Activated CD4-positive, alpha-beta T cell treated with anti-CD3 and anti-CD28 coated beads, Interleukin-2, amount 50 U/mL, for 24 hours (primary cell): ENCODE results near the gene KRTCAP2.
"Not testable (repeated sequence)": the region's sequence is repeated elsewhere in the genome, so short reads cannot be mapped to it uniquely, and the experiment has no call there.

Experiments used
- DNase-seq, 2 donors: peaks; one replicate each; pipeline ENCODE4 v3.0.0-alpha.2; 2020; ENCODE audit warnings: low read depth in 1 of 2, low spot score in 1 of 2

The KRTCAP2 gene

DNA sequence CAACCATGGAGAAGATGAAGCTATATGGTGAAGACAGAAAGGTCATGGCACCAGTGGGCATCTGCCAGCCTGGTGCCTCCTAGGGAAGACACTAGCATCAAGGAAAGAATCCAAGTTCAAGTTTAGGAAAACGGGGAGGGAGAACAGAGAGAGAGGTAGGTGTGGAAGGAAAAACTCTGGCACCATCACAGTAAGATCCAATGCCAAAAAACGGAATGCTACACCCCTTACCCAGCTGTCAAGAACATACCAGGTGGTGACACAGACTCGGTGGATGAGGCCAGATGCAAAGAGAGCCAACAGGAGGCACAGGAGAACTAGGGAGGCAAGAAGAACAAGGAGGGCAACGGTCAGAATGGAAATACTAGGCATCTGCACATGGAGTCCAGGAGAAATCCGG lies 3.6 kb downstream of the KRTCAP2 start:
- no peak for DNase-seq

DNA sequence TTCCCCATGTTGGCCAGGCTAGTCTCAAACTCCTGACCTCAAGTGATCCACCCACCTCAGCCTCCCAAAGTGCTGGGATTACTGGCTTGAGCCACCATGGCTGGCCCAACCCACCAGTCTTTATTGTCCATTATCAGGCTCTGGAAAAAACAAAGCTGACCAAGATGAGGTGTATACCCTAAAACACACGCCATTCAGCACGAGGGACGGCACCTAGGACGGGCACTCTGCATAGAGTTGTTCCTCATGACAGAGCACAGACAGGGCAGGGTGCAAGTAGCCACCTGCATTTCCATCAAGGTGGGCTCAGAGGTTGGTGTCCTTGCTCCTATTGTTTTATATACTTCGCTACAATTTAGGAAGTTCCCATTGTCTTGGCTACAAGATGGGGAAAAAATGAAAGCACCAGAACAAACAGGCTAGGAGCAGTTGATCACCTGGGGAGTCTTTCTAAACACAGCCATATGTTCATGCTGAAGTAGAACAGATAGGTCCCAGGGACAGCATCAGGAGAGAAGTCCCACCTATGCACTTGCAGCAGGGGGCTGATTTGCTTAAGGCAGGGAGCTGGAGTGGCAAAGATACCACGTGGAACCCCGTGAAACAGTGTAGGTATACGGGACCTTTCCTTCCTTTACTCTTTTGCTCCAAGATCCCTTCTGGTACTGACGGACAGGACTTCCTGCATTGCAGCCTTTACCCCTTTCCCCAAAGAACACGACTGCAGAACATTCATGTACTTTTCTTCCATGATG lies 4.5 kb downstream of the KRTCAP2 start:
- no peak for DNase-seq

DNA sequence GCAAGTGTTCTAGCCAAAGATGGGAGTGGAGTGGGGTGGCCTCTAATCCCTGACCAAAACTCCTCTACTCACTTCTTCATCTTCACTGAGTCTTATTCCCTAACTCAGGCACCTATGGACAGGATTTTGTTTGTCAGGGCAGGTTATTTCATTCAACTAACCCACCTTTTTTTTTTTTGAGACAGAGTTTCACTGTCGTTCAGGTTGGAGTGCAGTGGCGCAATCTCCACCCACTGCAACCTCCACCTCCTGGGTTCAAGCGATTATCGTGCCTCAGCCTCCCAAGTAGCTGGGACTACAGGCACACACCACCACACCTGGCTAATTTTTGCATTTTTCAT lies 5.0 kb downstream of the KRTCAP2 start:
- not testable (repeated sequence) for DNase-seq

DNA sequence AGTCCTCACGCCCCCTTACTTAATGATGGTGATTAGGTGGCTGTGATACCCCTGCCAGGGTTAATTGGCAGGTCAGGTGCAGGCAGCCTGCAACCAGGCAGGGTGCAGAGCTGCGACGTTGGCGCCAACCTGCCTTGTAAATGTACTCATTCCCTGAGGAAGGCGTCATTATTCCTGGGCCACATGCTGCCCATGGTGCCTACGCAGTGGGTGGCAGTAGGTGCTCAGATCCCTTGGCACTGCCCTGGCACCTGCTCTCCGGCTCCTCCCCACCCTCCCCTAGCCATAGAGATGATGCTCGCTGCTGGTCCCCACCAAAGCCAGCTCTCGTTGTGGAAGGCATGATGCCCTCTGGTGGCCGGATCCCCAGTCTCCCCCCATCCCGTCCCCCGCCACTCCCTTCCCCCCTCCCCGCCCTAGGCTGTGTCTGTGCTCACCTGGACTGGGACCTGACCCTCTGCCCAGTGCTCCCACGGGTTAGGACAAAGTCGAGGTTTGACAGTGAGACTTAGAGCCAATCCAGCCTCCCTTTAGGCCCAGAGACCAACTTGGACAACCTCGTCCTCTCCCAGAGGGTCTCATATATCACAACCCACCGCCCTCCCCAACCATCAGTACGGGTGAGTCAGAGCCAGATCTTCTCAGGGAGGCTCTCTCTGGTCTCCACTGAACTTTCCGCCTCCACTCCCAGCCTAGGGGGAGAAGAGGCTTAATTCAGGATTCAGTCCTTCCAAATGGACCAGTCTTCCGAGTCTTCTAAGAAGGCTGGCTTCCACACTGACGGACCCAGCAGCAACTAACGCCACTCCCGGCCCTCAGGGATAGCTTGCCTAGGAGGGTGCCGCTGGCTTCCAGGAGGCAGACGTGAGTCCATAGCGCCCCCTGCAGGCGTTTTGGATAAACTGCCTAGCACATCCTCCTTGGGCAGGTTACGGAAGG lies 5.7 kb downstream of the KRTCAP2 start:
- peak; percentile 78 to 84 for DNase-seq

DNA sequence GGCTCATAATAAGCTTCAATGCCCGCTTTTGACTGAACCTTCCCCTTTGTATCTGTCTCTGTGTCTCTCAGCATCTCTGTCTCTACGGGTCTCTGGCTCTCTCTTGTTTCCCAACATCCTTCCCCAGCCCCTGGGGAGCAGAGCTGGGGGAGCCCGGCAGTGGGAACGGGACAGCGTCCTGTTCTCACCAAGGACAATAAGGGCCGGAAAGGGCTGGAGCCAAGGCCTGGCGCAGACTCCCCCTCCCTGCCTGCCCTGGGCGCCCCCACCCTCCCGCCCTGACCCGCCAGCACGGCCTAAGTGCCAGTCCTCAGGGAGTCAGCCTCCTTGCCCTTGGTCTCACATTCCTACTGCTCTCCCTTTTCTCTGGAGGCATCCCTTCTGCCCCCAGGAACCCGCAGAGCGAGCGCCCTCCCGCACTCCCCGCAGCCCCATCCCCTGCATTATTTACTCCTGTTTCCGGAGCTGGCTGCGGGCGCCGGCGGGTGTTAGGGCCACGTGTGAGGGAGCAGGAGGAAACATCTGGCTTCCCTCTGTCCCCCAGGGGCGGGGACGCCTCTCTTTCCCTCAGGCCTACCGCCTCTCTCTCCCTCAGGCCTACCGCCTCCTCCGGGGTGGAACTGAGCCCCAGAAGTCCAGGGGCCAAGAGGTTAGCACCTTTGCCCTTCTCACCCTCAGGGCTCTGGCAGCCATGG lies 6.5 kb downstream of the KRTCAP2 start:
- DNase-seq: no peak

DNA sequence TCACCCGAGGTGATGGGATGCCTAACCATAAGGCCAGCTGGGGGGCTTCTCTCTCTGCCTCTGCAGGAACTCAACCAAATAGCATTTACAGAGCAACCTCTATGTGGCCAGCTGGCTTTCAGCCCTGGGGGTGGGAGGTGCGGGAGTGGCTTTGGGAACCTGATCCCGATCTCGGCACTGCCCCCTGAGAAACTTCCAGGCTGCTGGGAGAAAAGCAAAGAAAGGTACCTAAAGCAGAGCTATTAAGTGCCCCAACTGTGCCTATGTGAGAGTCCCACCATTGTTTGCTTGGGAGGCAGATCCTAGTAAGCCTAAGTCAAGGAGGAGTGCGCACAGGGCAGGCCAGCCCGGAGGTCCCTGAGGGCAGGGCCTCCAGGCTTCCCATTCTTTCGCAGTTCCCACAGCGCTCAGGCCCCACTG lies 7.0 kb downstream of the KRTCAP2 start:
- DNase-seq: no peak

DNA sequence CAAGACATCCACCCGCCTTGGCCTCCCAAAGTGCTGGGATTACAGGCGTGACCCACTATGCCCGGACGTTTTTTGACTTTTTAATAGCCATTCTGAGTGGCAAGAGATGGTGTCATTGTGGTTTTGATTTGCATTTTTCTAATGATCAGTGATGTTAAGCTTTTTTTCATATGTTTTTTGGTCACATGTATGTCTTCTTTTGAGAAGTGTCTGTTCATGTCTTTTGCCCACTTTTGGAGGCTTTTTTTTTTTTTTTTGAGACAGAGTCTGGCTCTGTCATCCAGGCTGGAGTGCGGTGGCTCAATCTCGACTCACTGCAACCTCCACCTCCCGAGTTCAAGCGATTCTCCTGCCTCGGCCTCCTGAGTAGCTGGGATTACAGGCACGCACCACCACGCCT lies 8.5 kb downstream of the KRTCAP2 start:
- not testable (repeated sequence) for DNase-seq

DNA sequence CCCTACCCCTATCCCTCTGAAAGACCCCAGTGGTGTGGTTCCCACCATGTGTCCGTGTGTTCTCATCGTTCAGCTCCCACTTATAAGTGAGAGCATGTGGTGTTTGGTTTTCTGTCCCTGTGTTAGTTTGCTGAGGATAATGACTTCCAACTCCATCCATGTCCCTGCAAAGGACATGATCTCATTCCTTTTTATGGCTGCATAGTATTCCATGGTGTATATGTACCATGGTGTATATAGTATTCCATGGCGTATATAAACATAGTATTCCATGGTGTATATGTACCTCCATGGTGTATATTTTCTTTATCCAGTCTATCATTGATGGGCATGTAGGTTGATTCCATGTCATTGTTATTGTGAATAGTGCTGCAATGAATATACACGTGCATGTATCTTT lies 9.3 kb downstream of the KRTCAP2 start:
- not testable (repeated sequence) for DNase-seq

DNA sequence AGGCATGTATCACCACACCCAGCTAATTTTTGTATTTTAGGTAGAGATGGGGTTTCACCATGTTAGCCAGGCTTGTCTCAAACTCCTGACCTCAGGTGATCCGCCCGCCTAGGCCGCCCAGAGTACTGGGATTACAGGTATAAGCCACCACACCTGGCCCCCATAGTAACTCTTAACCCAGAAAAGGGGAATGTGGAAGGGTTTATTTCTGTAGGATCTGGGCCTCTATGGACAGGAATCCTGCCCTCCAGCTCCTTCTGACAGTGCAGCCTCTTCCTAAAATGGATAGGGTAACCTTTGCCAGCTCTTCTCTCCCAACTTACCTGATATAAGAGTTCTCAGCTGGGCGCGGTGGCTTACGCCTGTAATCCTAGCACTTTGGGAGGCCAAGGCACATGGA lies 10.5 kb downstream of the KRTCAP2 start:
- not testable (repeated sequence) for DNase-seq

DNA sequence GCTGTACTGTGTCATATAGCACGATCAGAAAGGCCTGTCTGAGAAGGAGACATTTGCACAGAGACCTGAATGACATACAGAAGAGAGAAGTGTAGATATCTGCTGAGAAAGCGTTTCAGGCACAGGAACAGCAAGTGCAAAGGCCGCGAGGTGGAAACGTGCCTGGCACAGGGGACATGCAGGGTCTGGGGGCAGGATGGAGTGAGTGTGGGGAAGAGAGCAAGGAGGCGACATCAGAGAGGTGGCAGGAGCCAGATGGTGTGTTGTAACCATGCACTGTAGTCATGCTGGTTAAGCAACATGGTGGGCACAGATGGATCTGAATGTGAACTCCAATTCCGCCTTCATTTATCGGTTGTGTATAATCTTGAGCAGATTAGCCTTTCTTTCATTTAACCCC lies 13.0 kb downstream of the KRTCAP2 start:
- no peak for DNase-seq

DNA sequence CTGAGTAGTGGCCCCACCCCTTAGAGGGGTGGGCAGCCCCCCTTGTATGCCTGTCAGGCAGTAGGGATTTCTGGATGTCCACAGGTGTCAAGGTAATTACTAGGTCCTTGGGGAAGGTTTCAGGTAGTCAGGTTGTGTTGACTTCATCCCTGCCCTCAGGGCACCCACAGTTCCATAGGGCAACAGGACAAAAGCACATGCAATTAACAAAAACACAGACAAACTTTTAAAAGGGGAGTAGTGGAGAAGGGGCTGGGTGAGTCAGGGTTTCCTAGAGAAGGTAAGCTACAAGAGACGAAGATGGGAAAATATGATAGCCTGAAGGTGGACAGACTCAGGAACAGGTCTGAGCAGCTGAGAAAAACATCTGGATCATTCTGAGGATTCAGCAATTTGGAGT lies 14.1 kb downstream of the KRTCAP2 start:
- DNase-seq: no peak

DNA sequence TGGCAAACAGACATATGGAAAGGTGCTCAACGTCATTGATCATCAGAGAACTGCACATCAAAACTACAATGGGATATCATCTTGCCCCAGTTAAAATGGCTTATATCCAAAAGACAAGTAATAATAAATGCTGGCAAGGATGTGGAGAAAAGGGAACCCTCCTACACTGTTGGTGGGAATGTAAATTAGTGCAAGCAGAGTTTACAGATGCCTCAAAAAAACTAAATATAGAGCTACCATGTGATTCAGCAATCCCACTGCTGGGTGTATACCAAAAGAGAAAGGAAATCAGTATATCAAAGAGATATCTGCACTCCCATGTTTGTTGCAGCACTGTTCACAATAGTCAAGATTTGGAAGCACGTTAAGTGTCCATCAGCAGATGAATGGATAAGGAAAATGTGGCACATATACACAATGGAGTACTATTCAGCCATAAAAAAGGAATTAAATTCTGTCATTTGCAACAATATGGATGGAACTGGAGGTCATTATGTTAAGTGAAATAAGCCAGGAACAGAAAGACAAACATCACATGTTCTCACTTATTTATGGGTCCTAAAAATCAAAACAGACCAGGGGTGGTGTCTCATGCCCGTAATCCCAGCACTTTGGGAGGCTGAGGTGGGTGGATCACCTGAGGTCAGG lies 17.0 kb downstream of the KRTCAP2 start:
- DNase-seq: not testable (repeated sequence)

DNA sequence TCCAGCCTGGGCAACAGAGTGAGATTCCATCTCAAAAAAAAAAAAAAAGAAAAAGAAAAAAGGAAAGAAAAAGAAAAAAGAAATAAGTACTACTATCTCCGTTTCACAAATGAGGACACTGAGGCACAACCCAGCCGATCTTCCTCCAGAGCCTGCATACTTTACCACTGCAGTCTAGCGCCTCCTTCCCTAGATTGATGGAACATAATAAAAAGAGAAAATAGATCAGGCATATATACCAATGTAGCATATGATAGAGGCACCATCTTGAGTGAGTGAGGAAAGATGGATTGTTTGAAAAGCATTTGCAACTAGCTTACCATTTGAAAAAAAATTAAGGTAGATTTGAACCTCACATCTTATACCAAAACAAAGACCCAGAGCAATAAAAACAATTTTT lies 27.6 kb downstream of the KRTCAP2 start:
- DNase-seq: no peak

DNA sequence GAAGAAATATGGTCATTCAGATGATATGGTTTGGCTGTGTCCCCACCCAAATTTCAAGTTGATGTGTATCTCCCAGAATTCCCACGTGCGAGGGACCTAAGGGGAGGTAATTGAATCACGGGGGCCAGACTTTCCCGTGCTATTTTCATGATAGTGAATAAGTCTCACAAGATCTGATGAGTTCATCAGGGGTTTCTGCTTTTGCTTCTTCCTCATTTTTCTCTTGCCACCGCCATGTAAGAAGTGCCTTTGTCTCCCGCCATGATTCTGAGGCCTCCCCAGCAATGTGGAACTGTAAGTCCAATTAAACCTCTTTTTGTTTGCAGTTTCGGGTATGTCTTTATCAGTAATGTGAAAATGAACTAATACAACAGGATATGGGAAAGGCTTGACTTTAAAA lies 31.4 kb downstream of the KRTCAP2 start:
- no peak for DNase-seq

DNA sequence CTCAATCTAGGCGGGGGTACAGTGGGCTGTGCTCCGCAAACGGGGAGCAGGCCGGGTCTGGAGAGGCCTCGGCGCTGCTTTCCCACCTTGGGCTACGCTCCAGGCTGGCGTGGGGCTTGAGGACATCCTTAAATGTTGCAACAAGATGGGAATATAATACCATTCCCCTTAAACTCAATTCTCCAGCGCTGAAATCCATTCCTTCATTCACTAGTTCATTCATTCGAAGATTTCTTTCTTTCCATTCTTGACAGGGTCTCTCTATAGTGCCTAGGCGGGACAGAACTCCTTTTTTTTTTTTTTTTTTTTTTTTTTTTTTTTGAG lies 32.5 kb downstream of the KRTCAP2 start:
- DNase-seq: no peak

DNA sequence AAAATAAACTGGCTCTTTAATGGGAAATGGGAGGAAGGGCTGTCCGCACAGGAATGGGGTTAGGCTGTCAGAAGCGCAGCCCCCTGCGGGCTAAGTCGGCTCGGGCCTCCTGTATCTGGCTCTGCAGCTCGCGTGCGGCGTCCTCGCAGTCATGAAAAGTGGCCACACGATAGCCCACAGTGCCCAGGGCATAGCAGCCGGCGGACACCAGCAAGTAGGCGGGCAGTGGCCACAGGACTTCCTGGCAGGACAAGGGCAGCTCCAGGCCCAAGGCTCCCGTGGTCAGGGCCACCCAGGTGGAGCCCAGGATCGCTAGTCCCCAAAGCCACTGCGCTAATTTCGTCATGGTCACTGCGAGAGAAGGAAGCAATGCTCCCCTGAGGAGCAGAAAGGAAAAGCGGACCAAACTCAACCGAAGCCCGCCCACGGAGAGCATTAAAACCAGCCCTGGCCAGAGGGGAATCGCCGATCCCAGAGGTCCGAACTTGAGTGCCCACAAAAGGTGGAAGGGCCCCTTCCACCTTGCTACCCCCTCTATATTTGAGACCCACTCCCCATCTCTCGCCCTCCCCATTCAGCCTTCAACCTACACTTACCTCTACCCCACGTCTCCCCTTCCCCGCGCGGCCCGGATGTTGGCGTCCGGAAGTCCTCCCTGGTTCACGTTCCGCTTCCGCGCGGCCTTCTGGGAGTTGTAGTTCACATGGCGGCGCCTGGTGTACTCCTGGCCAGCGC lies 33.0 kb downstream of the KRTCAP2 start, which contains the start of gene DPM3:
TSS of gene DPM3 (minus strand) at position 637 of the 735 bp plus-strand sequence. CDS start at position 346, 291 bp downstream.
- DNase-seq: peak; percentile 79 to 84

DNA sequence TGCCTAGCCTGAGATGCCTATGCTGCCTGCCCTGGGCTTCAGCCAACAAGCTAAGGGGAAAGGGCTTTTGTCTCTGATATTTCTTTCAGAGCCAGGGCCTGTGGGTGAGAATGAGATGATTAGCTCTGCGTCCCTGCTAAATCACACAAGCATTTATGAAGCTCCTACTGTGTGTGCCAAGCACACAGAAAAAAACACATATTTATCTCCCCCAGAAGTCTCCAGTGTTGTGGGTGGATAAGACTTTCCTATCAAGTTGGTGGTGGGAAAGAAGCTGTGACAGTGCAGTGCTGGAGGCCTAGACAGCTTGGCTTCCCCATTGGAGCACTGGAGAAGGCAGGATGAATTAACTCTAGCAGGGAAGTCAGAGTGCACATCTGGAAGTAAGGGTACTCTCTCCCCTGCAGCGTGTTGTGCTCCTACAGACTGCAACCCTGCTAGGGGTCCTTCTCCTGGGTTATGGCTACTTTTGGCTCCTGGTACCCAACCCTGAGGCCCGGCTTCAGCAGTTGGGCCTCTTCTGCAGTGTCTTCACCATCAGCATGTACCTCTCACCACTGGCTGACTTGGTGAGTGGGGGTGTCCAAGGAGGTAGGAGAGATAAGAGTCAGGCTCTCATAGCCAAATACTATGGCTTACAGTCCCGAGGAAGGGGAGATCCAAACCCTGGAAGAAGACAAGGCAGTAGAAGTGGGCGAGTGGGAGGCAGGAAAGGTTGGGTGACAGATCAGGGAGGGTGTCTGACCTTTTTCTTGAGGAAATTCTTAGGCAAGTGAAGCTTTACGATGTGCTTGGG lies 35.8 kb downstream of the KRTCAP2 start:
- DNase-seq: no peak

DNA sequence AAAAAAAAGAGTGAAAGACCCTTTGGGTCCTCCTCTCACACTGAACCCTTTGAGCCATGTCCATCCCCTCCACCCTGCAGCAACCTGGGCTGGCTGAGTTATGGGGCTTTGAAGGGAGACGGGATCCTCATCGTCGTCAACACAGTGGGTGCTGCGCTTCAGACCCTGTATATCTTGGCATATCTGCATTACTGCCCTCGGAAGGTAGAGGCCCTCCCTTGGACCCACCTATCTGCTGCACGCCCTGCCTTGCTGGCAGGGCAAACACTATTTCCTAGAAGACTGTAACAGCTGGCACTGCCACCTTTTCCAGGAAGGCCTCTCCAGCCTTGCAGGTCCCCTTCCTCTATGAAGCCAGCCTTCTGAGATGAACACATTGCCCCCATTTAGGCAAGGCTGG lies 36.4 kb downstream of the KRTCAP2 start:
- no peak for DNase-seq

DNA sequence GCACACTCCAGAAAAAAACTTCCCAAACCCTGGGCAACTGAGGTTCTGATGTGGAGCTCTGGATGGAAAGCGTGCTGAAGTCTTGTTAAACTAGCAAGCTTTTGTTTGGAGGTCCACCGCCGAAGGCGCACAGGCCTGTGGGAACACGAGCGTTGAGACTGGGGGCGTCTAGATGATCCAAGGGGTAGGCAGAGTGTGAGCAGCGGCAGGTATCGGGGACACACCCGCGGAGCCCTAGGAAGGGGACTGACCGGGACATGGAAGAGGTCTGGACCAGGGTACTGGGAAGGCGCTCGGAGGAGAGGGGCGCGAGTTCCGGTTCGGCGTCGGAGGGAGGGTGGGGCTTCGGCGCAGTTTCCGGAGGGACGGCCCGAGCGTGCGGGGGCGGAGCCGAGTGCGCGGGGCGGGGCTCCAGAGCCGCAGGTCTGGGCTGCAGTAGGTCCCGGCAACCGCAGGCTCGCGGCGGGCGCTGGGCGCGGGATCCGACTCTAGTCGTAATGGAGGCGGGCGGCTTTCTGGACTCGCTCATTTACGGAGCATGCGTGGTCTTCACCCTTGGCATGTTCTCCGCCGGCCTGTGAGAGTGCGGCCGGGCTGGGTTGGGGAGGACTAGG lies 37.6 kb downstream of the KRTCAP2 start, which contains the start of gene SLC50A1:
TSS of gene SLC50A1 (plus strand) at position 438 of the 614 bp plus-strand sequence. CDS start at position 498, 60 bp downstream.
- peak; percentile 82 to 89 for DNase-seq
